T-helper 9 cell (primary cell): Measurements from ENCODE around the gene CCDC8.
"Not testable (repeated sequence)": the region's sequence is repeated elsewhere in the genome, so short reads cannot be mapped to it uniquely, and the experiment has no call there.

Experiments used
- DNase-seq: peaks from one replicate; pipeline ENCODE4 v3.0.0-alpha.2; 2020
- total RNA-seq, 2 donors: gene quantifications; one replicate each; lab custom pipeline; 2026; lab: John Stamatoyannopoulos, UW

Gene CCDC8, protein sequence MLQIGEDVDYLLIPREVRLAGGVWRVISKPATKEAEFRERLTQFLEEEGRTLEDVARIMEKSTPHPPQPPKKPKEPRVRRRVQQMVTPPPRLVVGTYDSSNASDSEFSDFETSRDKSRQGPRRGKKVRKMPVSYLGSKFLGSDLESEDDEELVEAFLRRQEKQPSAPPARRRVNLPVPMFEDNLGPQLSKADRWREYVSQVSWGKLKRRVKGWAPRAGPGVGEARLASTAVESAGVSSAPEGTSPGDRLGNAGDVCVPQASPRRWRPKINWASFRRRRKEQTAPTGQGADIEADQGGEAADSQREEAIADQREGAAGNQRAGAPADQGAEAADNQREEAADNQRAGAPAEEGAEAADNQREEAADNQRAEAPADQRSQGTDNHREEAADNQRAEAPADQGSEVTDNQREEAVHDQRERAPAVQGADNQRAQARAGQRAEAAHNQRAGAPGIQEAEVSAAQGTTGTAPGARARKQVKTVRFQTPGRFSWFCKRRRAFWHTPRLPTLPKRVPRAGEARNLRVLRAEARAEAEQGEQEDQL
- total RNA-seq, result 0 reads per million in 2 donors

DNA sequence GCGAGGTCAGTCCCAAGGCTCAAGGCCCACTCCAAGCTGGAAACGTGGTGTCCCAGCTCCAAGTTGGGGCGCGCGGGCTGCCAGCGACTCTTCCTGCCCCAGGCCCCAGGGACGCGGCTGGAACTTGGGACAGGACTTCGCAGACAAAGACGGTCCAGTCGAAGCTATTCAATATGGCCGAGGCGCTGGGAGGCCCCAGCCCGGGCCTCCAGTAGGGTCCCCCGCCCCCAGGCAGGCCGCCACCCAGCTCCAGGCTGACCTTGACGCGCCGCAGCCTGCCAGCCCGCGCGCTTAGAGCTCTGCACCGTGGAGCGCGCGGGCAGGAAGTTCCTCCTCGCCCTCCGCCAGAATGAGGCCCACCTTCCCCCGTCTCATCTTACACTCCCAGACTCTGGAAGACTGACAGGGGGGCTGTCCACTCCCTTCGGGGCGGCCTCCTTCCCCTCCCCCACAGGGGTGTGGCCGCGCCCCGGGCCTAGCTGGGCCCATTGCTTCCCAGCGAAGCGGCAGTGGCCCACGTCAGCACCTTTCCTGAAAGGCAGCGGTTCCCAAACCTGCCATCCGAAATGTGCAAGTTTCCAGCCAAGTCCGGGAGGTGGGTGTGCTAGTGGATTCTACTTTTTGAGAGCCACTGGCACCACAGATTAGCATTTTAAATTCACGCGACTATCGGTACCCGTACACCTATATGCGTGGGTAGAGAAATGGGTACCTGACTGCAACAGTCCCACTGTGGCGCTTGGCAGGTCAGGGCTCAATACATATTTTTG lies at the start of gene CCDC8:
CCDC8 (minus strand) TSS at position 303 of the 770 bp plus-strand sequence. CDS start 754 bp downstream, outside the sequence.
- no peak for DNase-seq

DNA sequence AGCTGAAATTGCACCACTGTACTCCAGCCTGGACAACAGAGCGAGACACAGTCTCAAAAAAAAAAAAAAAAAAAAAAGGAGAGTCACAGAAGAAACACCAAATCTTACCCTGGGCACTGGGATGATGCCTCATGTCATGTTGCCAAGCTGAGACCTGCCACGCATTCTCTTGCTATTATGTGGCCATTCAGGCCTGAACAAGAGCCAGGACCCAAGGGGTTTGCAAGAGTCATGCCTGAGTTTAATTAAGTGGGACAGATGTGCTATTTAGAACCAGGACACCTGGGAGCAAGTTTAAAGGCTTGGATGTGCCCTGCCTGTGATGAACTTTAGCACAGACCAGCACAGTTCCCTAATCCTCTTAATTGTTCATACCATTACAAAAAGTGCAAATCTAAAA lies 48.2 kb upstream of the CCDC8 start:
- no peak for DNase-seq

DNA sequence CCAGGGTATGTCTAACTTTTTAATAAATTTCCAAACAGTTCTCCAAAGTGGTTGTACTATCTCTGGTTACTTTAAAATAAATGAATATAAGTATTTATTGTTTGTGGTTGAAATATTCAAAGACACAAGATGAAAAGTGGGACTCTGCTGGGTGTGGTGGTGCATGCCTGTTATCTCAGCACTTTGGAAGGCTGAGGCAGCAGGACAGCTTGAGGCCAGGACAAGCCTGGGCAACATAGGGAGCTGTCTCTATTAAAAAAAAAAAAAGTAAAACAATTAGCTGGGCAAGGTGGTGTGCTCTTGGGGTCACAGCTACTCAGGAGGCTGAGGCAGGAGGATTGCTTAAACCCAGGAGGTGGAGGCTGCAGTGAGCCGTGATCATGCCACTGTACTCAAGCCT lies 47.6 kb upstream of the CCDC8 start:
- DNase-seq, result no peak

DNA sequence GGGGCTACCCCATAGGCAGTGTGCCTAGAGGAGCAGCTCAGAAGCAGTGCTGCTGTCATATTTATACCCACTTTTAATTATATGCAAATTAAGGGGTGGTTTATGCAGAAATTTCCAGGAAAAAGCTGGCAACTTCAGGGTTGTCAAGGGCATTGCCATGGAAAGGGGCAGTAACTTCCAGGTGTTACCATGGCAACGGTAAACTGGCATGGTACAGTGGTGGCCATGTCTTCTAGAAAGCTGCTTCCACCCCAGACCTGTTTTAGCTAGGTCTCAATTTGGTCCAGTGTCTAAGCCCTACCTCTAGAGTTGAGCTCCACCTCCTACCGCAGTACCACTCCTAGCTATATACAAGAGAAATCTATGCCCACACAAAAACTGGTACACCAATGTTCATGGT lies 46.7 kb upstream of the CCDC8 start:
- DNase-seq, result no peak

DNA sequence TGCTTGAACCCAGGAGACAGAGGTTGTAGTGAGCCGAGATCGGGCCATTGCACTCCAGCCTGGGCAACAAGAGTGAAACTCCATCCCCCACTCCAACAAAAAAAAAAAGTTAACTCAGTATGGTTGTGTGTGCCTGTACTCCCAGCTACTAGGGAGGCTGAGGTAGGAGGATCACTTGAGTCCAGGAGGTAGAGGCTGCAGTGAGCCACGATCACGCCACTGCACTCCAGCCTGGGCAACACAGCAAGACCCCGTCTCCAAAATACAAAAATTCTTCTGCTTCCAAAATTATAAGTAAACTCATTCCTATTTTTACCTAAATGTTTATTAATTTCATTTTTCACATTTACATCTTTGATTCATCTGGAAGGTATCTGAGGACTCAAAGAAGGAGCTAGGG lies 43.6 kb upstream of the CCDC8 start:
- DNase-seq, result no peak

DNA sequence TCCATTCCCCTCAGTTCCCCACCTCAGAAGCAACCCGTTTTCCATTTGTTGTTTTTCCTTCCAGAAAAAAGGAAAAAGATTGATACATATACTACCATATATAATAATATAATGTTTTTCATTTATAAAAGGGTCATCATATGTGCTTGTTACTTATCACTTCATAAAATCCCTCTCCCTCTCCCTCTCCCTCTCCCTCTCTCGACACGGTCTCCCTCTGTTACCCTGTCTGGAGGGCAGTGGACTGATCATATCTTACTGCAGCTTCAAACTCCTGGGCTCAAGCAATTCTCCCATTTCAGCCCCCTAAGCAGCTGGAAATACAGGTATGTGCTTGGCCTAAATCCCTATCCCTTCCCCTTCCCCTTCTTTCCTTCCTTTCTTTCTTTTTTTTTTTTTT lies 40.9 kb upstream of the CCDC8 start:
- no peak for DNase-seq

DNA sequence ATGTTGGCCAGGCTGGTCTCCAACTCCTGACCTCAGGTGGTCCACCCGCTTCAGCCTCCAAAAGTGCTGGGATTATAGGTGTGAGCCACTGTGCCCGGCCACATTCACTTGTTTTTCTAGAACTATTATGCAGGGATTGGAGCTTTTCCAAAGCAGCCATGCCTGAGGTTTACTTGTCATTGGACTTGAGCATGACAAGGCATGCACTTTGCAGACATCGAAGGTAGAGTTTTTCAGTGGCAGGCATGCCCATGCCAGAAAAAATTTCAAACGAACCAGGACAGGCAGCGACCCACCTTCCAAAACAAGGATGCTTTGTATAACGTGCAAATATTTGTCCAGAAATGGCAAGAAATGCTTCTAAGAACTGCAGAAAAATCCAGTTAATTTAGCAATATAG lies 40.3 kb upstream of the CCDC8 start:
- DNase-seq, result no peak

DNA sequence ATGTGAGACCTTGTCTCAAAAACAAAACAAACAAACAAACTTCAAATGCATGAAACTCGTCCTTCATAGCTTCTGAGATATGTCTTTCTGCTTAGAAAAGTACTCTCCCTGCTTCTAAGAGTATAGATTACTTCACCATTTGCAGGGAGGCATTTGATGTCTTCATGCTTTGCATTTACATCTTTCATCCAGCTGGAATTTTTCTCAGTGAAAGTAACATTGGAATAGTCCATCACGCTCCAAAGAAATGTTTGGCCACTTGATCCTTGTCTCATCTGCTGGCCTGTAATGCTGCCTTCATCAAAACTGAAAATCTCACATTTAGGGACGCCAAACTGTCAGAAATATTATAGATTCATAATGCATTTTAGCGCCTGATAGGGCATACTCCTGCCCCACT lies 38.8 kb upstream of the CCDC8 start:
- no peak for DNase-seq

DNA sequence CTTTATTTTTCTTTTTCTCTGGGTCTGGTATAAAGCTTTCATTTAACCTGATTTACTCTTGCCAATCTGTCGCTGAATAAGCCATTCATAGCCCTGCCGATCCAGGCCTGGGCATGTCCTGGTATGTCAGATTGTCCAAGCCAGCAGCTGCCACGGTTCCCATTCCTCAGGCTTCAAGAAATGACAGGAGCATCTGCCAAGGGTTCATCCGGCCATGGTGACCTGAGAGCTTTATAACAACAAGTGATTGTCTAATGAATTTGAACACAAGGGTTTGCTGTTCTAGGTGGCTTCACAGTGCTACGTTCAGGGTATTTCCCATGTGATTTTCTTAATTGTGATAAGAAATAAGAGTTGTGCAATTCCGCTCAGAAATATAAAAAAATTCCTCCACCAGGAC lies 38.0 kb upstream of the CCDC8 start:
- DNase-seq, result no peak

DNA sequence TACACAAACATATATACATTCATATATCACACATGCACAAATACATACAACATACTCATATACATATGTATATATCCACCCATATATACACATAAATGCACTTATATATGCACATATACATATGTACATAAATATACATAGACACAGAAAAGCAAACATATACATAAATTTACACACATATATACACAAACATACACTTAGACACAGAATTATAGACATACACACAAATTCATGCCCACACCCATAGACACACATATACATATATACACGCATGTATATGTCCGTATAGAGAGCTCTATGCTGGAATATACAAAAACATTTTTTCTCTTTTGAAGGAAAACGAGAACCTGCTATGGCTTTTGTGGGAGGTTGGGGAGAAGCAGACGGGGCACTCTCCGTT lies 37.4 kb upstream of the CCDC8 start:
- no peak for DNase-seq

DNA sequence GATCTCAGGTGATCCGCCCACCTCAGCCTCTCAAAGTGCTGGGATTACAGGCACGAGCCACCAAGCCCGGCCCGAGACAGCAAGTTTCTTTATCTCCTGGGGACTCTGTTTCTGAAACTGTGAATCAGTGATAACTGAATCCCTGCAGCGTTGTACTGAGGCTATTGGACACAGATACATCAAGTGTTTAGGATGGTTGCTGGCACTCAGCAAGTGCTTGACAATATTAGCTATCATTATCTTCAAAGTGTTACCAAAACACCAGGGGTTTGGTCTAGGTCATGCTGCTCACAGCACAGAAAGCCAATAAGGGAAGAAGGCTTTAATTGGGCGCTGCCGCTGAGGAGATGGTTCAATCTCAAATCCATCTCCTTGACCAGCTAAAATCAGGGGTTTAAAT lies 35.9 kb upstream of the CCDC8 start:
- no peak for DNase-seq

DNA sequence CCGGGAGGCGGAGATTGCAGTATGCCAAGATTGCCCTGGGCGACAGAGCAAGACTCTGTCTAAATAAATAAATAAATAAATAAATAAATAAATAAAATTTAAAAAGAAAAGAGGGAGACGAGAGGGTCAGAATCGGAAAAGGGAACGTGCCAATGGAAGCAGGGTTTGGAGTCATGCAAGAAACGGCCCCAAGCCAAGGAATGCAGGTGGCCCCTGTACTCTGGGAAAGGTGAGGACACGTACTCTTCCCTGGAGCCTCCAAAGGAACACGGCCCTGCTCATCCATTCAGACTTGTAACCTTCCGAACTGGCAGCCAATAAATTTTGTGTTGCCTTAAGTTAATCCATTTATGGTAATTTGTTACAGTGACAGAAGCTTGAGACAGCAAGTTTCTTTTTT lies 35.2 kb upstream of the CCDC8 start:
- no peak for DNase-seq

DNA sequence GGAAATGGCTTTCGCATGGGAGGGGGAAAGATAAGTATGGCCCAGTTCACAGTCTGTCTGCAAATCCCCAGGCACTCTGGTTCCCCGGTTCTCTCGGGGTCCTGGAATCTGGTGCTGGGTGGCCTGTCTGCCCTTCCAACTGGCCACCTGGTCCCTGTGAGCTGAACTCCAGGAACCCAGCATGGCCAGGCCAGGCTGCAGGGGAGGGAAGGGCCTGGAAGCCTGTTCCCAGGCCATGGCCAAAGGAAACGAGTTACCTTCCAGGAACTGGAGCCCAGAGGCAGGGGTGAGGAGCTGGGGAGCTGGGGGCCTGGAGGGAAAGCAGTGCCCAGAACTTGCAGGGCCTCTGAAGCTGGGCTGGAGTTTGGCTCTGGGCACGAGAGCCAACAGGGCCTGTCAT lies 34.5 kb upstream of the CCDC8 start:
- no peak for DNase-seq

DNA sequence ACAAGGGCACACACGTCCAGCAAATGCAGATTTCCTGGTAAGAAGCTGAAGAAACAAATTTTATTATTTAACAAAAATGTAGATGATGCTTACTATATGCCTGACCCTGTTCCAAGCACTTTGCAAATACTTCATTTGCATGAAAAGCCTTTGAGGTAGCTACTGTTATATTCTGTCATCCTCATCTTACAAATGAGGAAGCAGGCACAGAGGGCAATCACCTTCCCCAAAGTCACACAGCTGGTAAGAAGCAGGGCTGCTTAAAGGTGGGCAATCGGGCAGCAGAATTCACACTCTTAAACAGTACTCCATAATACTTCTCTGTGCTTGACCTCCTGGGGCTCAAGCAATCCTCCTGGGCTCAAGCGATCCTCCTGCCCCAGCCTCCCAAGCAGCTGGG lies 33.6 kb upstream of the CCDC8 start:
- DNase-seq, result no peak

DNA sequence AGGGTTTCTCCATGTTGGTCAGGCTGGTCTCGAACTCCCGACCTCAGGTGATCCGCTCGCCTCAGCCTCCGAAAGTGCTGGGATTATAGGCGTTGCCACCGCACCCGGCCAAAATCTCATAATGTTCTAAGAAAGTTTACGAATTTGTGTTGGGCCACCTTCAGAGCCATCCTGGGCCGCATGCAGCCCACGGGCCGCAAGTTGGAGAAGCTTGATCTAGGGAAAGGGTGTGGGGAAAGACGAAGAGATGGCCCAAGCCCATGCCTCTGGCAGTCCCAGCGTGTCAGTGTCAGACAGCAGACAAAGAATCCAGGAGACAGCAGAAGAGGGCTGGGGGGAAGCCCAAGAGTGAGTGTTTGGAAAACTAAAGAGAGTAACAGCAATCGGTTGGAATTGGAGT lies 32.7 kb upstream of the CCDC8 start:
- no peak for DNase-seq

DNA sequence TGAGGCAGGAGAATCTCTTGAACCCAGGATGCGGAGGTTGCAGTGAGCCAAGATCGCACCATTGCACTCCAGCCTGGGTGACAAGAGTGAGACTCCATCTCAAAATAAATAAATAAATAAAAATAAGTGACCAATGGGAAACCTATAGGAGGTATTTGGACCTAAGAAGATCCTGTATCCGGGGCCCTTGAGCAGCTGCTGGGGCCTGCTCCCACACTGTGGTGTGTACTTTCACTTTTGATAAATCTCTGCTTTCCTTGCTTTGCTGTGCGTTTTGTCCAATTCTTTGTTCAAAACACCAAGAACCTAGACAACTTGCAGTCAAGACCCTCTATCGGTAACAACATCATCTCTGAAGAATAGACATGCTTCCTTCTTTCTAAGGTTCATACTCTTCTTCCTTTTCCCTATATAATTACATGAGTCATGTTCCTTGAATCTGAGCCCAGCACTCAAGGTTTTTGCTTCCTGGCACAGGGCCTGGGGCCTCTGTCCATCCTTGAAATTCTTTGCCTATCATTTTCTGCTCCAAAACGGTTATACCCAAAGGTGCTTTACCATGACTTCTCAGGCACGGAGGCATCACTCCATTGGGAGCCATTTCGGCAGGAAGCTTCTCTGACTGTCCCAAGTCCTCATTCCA lies 29.6 kb upstream of the CCDC8 start:
- no peak for DNase-seq

DNA sequence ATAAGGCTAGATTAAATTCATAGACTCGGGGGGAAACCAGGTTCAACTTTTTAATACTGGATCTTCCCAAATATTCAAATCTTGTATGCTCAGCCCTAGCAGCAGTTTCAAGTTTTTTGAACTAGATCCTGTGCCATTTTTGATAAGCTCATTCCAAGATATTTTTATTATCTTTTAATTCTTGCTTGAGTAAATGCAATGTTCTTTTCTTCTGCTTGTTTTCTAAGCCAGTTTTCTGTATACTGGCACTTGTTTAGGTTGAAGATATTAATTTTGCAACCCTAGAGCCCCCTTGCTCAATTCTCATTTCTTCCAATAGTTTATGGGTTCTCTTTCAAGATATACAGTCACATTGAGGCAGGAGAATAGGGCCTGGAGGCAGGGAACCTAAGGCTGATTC lies 28.5 kb upstream of the CCDC8 start:
- DNase-seq, result no peak

DNA sequence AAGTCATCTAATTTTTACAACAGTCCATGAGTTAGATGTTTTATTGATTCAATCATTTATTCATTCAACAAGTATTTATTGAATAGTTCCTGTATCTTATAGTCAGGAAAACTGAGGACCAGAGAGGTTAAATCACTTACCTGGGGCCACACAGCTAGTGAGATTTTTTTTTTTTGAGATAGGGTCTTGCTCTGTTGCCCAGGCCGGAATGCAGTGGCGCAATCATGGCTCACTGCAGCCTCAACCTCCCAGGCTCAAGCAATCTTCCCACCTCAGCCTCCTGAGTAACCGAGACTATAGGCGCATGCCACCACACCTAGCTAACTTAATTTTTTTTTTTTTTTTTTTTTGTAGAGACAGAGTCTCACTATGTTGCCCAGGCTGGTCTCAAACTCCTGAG lies 22.3 kb upstream of the CCDC8 start:
- not testable (repeated sequence) for DNase-seq

DNA sequence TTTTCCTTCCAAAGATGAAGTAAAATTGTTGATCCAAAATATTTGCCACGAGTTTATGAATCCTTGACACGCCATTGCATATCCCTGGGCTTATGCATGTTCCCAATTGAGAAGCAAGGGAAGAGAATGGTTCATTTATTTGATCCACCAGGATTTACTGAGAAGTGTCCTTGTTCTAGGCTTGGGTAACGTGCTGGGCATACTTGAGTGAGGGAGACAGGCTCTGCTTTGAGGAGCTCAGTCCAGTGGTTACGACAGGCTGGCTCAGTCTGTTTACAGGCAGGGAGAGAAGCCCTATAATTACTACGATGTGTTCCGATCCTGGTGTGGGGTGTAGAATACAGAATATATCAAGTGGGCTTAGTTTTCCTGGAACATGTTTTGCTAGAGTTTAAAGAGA lies 21.6 kb upstream of the CCDC8 start:
- no peak for DNase-seq

DNA sequence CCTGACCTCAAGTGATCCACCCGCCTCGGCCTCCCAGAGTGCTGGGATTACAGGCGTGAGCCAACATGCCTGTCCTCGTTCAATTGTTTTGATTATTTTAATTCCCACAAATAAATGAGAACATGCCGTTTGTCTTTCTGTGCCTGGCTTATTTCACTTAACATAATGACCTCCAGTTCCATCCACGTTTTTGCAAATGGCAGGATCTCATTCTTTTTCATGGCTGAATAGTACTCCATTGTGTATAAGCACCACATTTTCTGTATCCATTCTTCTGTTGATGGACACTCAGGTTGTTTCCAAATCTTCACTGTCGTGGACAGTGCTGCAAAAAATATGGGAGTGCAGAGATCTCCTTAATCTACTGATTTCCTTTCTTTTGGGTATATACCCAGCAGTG lies 20.1 kb upstream of the CCDC8 start:
- DNase-seq, result not testable (repeated sequence)

DNA sequence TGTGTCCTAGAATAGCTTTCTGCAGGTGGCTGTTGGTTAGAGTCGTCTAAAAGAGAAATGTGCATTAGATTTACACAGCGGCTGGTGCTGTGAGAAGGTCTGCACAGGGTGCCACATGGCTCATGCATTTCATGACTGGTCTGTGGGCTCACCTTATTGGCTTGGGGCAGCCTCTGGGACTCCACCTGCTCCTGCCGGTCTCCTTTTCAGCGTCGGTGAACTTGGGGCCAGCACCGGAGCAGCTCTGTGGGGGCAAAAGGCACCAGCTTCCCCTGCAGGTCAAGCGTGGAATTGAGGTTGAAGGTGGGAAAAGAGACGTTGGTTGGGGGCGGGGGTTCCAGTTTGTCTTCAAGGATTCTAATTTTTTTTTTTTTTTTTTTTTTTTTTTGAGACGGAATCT lies 18.5 kb upstream of the CCDC8 start:
- DNase-seq, result no peak

DNA sequence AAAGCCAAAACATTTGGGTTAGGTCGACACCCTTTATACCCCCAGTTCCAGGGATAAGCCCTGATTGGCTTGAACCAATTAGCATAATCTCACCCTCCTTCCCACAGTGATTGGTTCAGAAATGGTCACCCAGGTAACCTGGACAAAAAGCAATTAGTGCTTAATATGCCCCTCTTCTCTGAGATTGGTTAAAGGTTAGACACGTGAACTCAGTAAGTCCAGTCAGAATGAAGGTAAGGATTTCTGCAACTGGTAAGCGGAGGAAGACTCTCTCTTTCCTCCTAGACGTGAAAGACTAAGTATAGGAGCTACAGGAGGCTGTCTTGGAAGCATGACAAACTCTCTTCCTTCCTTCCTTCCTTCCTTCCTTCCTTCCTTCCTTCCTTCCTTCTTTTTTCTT lies 16.6 kb upstream of the CCDC8 start:
- no peak for DNase-seq
